GM19035 (cell line): ENCODE data around the gene C1orf198.

Experiments
- ATAC-seq: cut with Tn5 transposase; IDR thresholded peaks from one replicate; pipeline ENCODE4 v1.9.1; 2021; ENCODE audit not compliant: unreplicated experiment

The C1orf198 gene

DNA sequence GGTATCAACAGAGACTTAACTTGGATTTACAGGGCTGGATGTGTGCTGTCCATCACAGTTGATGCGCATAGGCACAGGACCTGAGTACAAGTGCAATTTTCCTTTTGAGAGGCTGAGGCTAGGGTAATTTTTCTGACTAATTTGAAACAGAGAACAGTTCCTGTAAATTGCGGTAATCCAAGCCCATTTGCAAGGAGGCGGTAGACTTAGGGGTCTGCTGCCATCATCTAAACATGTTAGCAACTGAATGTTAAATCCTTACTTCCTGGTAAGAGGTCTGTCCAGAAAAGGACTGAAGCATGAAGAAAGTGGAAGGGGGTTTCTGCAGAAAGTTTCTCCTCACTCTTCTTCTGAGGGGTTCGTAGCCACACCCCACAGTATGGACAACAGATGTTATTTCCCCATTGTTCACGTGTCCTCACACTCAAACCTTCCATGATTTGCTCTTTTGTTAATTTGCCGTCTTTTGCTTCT, 23.7 kb upstream of the C1orf198 start:
- ATAC-seq: no peak

GRCh38 chr1:230891413-230891812, 23.1 kb upstream of the C1orf198 start:
- no peak for ATAC-seq

DNA sequence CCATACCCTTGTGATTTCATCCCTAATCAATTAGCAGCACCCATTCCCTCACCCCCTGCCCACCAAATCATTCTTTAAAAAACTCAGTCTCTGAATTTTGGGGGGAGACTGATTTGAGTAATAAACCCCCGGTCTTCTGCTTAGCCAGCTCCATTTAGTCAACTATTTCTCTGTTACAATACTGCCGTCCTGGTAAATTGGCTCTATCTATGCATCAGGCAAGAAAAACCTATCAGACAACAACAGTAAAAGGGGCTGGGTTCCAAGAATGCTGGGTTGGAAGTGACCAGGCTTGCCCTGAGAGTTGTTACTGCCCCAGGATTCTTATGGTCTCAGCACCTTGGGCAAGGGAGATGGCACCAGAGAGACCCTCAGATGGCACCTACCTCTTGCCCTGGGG, 16.3 kb upstream of the C1orf198 start:
- no peak for ATAC-seq

DNA sequence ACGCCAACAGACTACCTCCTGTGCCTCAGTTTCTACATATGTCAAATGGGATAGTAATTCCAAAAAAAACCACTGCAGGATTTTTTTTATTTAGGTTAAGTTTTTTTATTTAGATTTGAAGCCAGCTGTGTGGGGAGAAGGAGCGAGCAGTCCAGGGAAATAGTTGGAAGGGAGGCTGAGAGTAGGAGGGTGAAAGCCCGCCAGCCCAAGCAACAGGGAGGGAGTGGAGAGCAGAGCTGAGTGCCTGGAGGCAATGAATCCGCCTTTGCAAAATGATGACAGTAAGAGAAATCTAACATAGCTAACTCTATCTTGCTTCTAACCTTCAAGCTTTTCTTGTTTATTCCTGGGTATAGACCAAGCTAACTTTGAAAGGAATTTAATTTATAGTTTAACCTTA, 15.6 kb upstream of the C1orf198 start:
- ATAC-seq: no peak

DNA sequence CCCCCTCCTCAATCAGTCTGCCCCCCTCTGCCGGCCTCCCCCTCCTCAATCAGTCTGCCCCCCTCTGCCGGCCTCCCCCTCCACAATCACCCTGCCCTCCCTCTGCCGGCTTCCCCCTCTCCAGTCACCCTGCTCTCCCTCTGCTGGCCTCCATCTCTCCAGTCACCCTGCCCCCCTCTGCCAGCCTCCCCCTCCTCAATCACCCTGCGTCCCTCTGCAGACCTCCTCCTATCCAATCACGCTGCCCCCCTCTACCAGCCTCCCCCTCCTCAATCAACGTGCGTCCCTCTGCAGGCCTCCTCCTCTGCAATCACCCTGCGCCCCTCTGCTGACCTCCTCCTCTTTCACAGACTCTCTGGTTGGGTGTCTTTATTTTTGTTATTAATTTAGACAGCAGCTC, 11.5 kb upstream of the C1orf198 start:
- ATAC-seq: no peak

DNA sequence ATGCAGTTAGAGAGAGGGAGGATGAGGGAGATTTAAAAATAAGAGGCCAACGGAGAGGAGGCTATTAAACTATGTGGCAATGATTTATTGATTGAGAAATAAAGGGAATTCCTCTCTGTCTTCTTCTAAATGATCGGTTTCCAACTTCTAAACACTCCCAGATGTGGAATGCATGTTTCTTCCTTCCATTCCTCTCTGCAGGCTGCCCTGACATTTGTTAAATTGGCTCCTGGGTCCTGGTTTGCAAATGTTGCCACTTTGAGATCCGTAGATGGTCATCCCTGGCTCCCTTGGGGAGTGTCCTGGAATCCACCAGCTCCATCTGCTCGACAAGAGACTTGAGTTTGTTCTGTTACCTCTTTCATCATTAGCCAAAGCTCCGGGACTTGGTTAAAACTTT, 10.3 kb upstream of the C1orf198 start:
- ATAC-seq: no peak

DNA sequence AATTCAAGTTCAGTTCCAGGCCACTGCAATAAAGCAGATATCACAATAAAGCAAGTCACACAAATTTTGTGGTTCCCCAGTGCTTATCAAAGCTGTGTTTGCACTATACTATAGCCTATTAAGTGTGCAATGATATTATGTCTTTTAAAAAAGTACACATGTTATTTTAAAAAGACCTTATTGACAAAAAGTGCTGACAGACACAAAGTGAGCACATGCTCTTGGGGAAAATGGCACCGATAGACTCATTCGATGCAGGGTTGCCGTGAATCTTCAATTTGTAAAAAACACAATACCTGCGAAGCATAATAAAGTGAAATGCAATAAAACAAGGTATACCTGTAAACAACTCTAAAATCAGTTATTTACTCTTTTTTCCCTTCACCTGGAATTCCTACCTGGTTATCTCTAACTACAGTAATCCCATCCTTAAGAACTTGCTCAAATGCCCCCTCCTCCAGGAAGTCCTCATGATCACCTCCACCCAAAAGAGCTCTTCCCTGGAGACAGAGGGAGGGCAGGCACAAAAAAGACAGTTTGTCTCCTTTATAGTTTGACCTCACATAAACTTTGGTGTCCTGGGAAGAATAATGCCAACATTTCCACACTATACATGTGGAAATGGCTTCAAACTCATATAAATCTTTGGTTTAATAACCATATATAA, 9.7 kb upstream of the C1orf198 start:
- ATAC-seq: no peak

DNA sequence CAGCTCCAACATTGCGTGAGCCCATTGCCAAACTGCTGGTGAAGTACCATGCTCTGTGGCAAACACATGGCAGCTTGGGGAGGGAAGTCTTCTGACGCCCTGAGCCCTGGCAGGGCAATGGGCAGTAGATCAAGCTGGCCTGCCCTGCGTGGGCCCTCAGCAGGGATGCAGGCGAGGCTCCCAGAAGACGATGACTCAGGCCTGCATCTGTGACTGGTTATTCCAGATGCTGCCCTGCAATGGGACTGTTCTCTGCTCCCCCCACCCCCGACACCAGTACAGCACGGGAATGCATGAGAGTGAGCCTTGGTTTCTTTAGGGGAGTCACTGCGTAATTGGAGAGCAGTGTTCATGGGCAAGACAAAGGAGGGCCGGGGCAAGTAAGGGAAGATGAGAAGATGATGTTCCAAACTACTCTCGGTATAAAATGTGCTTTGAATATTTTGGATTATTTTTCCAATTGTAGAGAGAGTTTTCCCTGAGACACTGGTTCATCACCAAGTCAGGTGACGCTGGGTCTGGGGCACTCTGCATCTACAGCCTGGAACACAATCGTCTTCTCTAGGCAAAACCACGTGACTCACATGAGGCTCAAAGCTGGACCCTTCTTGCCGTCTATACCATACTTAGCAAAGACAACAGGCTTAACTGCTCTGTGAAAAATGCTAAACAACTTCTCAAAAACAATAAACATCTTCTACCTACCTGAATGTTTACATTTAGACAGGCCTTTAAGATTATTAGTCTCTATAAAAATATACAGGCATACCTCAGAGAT, 9.0 kb upstream of the C1orf198 start:
- ATAC-seq: no peak

DNA sequence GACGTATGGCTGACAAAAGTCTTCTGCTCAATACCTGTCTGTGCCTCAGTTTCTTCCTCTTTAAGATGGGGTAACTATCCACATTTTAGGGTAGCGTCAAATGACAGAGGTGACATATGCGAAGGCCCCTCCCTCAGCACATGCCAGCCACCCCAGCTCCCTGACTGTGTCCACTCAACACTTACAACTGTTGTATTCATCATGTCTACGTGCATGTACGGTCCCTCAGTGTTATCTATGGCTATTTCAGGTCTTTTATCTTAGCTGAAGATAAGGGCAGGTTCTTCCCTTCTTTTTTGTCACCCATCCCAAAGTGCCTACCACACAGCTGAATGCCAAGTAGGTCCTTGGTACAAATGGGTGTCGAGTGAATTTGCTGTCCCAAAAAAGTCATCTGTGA, 8.3 kb upstream of the C1orf198 start:
- ATAC-seq: no peak

GRCh38 chr1:230875370-230875769, 7.0 kb upstream of the C1orf198 start:
- no peak for ATAC-seq

DNA sequence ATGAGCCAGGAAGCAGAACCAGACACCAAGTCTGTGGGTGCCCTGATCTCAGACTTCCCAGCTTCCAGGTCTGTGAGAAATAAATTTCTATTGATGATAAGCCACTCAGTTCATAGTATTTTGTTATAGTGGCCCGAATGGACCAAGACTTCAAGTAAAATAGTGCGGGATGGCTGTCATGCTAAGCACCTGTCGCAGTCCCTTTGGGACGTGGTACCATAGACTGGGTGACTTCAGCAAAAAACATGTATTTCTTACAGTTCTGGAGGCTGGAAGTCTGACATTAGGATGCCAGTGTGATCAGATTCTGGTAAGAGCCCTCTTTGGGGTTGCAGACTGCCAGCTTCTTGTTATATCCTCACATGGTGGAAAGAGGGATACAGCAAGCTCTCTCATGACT, 2.6 kb upstream of the C1orf198 start:
- ATAC-seq: no peak

- no peak for ATAC-seq
Measured at GRCh38 chr1:230869500-230869899, 1.2 kb upstream of the C1orf198 start.

GRCh38 chr1:230868736-230869385, 540 bp upstream of the C1orf198 start:
- ATAC-seq: peak; percentile 39

DNA sequence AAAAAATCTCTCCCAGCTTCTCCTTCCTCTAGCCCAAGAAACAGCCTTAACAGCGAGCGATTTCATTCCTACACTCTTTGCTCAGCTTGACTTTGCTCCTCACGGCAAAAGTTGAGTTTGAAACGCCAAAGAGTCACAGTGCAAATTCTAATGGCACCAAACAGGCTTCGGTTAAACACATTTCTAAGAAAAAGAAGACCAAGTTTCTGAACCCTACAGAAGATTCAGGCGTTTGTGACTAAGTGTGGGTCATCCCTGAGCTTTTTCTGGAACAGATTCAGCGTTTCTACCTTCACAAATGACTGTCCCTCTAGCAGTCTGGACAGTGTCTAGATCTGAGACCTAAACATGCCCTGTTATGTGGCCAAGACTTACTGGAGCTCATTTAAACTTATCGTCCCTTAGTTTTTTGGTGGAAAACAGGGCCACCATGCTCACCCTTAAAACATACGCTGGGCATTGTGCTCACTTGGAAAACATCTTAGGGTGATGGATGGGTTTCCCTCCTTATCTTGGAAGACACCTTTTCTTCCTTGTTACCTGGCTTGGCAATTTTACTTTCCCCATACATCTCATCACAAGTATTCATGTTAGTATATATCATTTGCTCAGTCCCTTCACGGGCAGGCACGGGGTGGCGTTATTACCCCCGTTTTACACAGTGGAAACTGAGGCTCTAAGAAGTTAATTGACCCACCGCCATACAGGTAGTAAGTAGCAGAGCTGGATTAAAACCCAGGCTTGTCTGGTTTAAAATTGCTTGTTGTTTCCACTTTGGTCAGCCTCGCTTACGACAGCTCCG, 1.0 kb downstream of the C1orf198 start:
- no peak for ATAC-seq

GRCh38 chr1:230866171-230867070, 1.9 kb downstream of the C1orf198 start:
- ATAC-seq: no peak

- ATAC-seq: no peak
Measured at GRCh38 chr1:230865062-230865817, 3.1 kb downstream of the C1orf198 start.

DNA sequence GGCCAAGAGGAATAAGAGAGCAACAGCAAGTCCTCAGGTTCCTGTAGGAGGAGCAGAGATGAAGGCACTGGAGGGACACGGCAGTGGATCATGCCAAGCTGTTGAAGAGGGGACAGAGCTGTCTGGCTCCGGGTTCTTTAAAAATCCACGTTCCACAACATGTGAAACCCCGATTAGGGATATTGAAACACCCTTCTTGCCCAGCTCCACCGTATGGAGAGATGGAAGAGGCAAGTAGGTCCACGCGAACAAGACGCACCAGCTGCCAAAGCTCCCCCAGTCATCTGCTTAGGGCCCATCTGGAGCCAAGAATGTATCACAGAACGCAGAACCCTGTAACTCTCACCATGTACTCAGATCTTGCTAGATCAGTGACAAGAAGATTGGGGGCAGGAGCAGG, 3.9 kb downstream of the C1orf198 start:
- no peak for ATAC-seq

DNA sequence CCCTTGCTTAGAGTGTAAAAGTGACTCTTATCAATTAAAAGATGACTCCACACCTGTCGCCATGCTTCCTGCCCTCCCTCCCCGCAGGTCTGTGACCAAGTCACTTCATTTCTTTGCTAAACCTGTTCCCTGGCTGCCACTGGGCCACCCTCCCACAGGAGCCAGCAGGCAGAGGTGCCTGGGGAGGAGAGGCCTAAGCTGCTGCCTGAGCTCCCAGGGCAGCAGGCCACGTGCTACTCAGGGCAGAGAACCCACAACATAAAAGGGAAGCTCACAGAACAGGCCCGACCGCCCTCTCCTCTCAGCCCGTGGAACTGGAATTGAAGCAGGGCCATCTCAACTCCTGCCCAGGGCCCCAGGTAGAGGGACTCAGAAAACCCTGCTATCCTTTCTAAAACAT, 4.9 kb downstream of the C1orf198 start:
- no peak for ATAC-seq

DNA sequence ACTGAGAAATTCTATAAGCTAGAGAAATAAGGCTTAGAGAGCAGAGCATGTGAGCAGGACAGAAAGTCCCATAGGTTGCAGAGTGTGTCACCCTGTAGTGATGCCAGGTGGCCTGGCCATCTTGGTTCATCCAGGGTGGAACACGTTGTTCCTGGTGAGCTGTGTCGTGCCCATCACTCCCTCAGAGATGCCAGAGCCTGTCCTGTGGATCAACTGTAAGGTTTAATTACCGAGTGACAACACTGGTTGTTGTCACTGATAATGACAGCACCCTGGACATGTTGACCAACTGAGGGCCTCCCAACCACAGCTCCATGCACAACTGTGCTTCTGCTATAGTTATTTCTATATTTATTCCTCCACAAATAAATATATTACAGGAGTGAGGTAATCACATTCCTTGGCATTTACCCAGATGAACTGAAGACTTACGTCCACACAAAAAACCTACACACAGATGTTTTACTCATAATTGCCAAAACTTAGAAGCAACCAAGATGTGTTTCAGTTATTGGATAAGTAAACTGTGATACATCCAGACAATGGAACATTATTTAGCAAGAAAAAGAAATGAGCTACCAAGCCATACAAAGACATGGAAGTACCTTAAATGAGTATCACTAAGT, 6.2 kb downstream of the C1orf198 start:
- no peak for ATAC-seq
